Right cardiac atrium (tissue), 5 donors: ENCODE data around the gene PARM1. TPM values are rescaled to one million over a fixed set of nuclear protein-coding genes. Genes with fewer than 3 reads are reported as not detected.

ENCODE experiments used
- ATAC-seq, 2 donors: fragments of 200-7000 bp; cut with Tn5 transposase; one replicate each; pipeline versions ENCODE4 v1.8.0 to v1.9.1; 2020; ENCODE audit warnings: moderate library complexity in 2 of 2, mild to moderate bottlenecking in 1 of 2
- DNase-seq, 3 donors: peaks; one replicate each; pipeline ENCODE4 v3.0.0-alpha.2; 2020
- H3K27ac ChIP-seq: one replicate; pipeline ENCODE4 v1.5.1; 2013; ENCODE audit warnings: mild to moderate bottlenecking, low read length, control low read depth, moderate library complexity
- H3K27me3 ChIP-seq: one replicate; pipeline ENCODE4 v1.6.1; 2013; ENCODE audit not compliant: control insufficient read depth, insufficient read depth
- H3K4me1 ChIP-seq: one replicate; pipeline ENCODE4 v1.6.1; 2013; ENCODE audit warnings: low read length; ENCODE audit not compliant: control insufficient read depth, insufficient read depth
- H3K4me3 ChIP-seq: one replicate; pipeline ENCODE4 v1.5.1; 2013; ENCODE audit warnings: low read length, control low read depth
- H3K9me3 ChIP-seq: one replicate; pipeline ENCODE4 v1.6.1; 2013; ENCODE audit warnings: low read length; ENCODE audit not compliant: control insufficient read depth
- WGBS: extraction: QIAGEN DNeasy Blood & Tissue Kit; methylation state at CpG from one replicate; pipeline ENCODE4 v1.1.7; 2013; 5-methylcytosine and 5-hydroxymethylcytosine counted together
- intact Hi-C, 4 donors: fragments of 100-400 bp; cut with DNase I; formaldehyde crosslinking; loops; one replicate each; pipeline versions ENCODE4 v1.11.0 to v1.14.0; 2022 to 2023
- polyA plus RNA-seq: library from polyadenylated mRNA; stranded (reverse); fragments of 200-250 nt; gene quantifications from one replicate; pipeline ENCODE4 v1.2.3, GENCODE V29; 2013
- total RNA-seq, 4 donors: library from RNA; stranded (reverse); fragmentation: NEBNext Ultra II Directional; extraction: Animal tissue kit (Norgen Biotek cat#: 25700); gene quantifications; one replicate each; pipeline ENCODE4 v1.2.1, GENCODE V29; 2021
- donor health status: healthy with polysubstance abuse.
- donor health status: DM: no; HTN: yes; CAD: no.
- donor health status: DM: no; HTN: no; CAD: no.
- donor health status: DM: no; HTN: yes; CAD: no; lungs with severe emphysema.
- donor health status: DM: yes; HTN: yes; CAD: no.

Gene PARM1
- total and polyA plus RNA-seq, 5 donors, result 65.0 to 158 (median 112) TPM

DNA sequence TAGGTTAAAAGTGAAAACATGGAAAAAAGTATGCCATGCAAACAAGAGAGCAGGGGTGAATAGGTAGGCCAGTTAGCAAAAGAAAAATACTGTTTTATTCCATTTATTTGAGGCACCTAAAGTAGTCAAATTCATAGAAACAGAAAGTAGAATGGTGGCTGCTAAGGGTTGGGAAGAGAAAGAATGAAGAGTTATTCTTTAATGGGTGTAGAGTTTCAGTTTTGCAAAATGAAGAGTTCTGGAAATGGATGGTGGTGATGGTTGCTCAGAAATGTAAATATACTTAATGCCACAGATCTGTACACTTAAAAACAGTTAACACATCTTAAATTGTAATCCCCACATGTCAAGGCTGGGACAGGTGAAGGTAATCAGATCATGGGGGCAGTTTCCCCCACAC is 29.7 kb downstream of the PARM1 start:
- Histone ChIP-seq H3K4me1 (peaks cover 6% of the 10 kb centered on the region), H3K4me3 (no peak overlapping the region), H3K9me3 (no peaks in the 10 kb centered on the region), H3K27me3 (no peaks in the 10 kb centered on the region), H3K27ac (no peak overlapping the region)
- ATAC-seq (no peak), DNase-seq (no peak)
- intact Hi-C loops, result no loop called here

GRCh38 chr4:74964311-74964710 is 31.4 kb downstream of the PARM1 start:
- Histone ChIP-seq H3K27ac (no peak overlapping the region), H3K4me3 (no peak overlapping the region), H3K27me3 (no peaks in the 10 kb centered on the region), H3K9me3 (no peaks in the 10 kb centered on the region), H3K4me1 (peaks cover 5% of the 10 kb centered on the region)
- ATAC-seq (no peak), DNase-seq (no peak)
- WGBS, result 64% methylated on average over 2 of the region's 2 CpGs
- intact Hi-C loops, result no loop called here

DNA sequence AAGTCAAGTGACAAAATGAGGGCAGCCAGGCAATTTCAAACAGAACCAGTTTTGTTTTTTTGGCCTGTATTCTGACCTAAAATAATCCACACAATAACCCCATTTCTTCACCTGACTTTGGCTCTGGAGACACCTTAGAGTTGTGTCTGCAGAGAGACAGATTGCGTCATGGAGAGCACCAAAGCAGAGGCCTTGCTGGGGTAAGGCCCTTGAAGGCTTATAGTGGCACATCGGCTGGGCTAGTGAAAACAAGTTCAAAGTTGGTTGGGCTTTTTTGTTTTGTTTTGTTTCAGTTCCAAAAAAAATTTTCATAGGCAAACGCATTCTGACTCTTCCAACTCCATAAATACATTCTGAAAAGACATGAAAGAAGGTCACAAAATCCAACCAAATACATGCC is 34.4 kb downstream of the PARM1 start:
- 37% methylated on average over 3 of the region's 3 CpGs for WGBS
- no peak for DNase-seq
- H3K27me3 ChIP-seq, result no peaks in the 10 kb centered on the region
- intact Hi-C loops, result no loop called here
- H3K4me1 ChIP-seq, result peaks cover 7% of the 10 kb centered on the region
- no peaks in the 10 kb centered on the region for H3K9me3 ChIP-seq
- no peak overlapping the region for H3K27ac ChIP-seq
- no peak overlapping the region for H3K4me3 ChIP-seq
- ATAC-seq, result no peak

DNA sequence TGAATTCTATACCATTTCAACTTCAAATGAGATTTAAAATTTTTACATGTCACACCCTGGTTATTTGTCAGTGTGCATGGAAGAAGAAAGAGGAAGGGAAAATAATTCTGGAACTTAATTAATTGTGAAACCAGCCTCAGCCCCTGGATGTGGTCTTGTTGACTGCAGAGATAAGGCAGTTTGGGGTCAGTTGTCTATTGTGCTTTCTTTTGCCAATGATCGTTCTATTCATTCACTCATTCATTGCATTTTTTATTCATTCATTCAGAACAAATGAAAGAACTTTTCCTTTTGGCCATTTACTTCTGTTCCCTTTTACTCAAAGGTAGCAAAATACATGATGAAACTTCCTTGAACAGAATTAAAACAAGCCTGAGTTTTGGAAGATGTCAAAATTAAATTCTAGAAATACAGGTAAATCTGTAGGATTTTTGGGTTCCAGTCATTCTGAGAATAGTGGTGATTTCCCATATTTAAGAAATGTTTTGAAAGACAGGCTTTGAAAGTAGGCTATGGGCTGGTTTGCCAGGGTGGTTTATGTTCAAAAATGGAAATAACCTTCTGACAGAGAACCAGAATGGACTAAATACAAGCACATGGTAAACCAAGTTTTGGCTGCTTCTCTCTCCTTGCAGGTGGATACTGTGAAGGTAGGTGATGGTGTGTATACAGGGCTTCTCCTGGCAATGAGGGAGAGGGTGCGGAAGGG is 35.7 kb downstream of the PARM1 start:
- no peak overlapping the region for H3K4me3 ChIP-seq
- peaks cover 7% of the 10 kb centered on the region for H3K4me1 ChIP-seq
- DNase-seq (no peak), ATAC-seq (no peak)
- 60% methylated on average over 2 of the region's 2 CpGs for WGBS
- H3K27ac ChIP-seq, result peak overlapping the region; percentile 85
- H3K27me3 ChIP-seq, result no peaks in the 10 kb centered on the region
- H3K9me3 ChIP-seq, result no peaks in the 10 kb centered on the region
- intact Hi-C loops, result no loop called here

DNA sequence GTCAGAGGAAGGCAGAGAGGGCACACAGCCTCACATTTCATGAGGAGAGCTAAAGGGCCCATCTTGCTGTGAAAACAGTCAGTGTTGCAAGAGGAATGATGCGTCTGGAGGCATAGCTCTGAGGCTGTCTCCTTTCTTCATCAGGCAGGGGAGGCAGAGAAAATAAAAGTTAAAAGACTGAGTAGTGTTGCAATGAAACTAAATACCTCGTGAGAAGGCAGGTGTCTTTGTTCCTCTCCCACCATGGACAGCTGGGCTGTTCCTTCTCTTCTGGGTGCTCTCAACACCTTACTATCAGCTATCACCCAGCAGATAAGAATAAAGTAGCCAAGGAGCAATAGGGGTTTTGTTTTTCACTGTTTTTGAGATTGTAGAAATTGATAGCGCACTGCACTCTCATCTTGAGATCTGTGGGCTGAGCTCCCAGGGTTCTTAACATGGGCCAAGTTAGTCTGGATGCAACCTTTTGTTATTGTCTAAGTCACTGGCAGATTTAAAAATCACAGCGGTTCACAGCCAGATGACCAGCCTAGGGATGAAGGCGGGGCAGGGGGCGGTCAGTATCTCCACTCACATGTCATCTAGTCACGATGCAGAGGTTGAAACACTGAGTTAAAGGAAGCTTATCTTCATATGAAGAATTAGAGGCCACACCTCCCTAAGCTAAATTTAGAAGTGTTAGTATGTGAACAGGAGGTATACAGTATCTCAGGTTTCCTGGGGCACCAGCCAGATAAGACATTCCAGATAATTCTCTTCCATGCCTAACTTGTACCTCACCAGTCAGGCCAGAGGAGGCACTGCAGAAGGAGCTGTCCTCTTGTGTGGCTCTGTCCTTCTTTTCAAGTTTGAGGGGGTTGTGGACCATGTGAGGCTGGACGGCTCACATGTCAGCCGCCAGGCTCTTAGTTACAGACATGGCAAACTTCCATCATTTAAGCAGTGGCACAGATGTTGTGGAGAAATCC is 36.9 kb downstream of the PARM1 start:
- DNase-seq (peak; percentile 31 to 69 (median 69)), ATAC-seq (peak; percentile 91 to 92)
- peak overlapping the region; percentile 85 for H3K27ac ChIP-seq
- intact Hi-C loops, result no loop called here
- WGBS, result 43% methylated on average over 9 of the region's 9 CpGs
- H3K4me3 ChIP-seq, result no peak overlapping the region
- H3K9me3 ChIP-seq, result no peaks in the 10 kb centered on the region
- H3K4me1 ChIP-seq, result peaks cover 7% of the 10 kb centered on the region
- H3K27me3 ChIP-seq, result no peaks in the 10 kb centered on the region

GRCh38 chr4:74970577-74970976 is 37.7 kb downstream of the PARM1 start:
- Histone ChIP-seq H3K9me3 (no peaks in the 10 kb centered on the region), H3K4me3 (no peak overlapping the region), H3K27me3 (no peaks in the 10 kb centered on the region), H3K27ac (peak overlapping the region; percentile 61), H3K4me1 (peaks cover 7% of the 10 kb centered on the region)
- ATAC-seq (peak; percentile 7 to 28), DNase-seq (no peak)
- intact Hi-C loops, result no loop called here
- 54% methylated on average over 1 of the region's 1 CpG for WGBS

DNA sequence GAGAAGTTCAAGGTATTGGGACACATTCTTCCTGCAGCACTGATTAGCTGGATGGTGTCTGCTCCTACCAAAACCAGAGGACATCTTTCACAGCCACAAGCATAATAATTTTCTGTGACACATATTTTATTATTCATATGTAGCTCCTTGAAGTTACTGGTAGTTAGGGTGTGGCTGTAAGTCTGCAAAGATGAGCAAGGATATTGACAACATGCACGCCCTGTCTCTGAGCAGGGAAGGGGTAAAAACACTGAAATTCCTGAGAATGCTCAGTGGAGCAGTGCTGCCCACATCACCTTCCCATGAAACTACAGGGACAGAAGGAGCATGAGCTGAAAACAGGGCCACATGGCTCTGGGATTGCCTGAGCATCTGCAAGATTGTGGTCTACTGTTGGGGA is 38.9 kb downstream of the PARM1 start:
- Histone ChIP-seq H3K27ac (no peak overlapping the region), H3K9me3 (no peaks in the 10 kb centered on the region), H3K27me3 (no peaks in the 10 kb centered on the region), H3K4me3 (no peak overlapping the region), H3K4me1 (peaks cover 11% of the 10 kb centered on the region)
- intact Hi-C loops, result no loop called here
- DNase-seq (no peak), ATAC-seq (no peak)
- 83% methylated on average over 1 of the region's 1 CpG for WGBS

- WGBS, result 85% methylated on average over 2 of the region's 2 CpGs
- intact Hi-C loops, result no loop called here
These were observed 42.2 kb downstream of the PARM1 start for GRCh38 chr4:74975082-74975481.

DNA sequence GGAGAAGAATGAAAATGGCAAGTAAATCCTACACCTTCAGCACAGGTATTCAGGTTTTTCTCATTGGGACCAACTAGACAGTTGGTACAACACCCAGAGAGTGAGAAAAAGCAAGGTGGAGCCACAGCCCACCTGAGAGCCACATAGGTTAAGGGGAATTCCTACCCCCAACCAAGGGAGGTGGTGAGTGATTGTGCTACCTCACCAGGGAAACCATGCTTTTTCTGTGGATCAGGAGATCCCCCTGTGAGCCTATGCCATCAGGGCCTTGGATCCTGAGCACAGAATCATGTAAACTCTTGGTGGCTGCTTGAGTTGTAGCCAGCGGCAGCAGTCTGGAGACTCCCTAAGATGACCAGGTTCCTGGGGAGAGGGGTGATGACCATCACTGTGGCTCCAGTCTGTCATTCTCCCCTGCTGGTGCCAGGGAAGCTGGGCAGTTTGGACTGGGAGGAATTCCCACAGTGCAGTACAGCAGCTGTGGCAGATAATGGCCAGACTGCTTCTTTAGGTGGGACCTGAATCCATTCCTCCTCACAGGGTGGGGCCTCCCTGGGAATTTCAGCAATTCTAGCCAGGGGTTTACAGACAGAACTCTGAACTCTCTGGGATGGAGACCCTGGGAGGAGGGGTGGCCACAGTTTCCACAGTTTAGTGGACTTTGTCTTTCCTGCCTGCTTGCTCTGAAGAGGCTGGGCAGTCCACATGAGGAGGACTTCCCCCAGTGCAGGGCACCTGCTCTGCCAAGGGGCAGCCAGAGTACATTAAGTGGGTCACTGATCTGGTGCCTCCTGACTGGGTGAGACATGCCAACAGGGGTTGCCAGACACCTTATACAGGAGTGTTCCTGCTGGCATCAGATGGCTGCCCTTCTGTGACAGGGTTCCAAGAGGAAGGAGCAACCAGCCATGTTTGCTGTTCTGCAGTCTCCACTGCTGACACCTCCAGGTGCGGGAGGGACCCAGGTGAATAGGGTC is 43.2 kb downstream of the PARM1 start:
- Histone ChIP-seq H3K4me1 (peaks cover 9% of the 10 kb centered on the region), H3K4me3 (no peak overlapping the region), H3K27ac (no peak overlapping the region), H3K9me3 (no peaks in the 10 kb centered on the region), H3K27me3 (no peaks in the 10 kb centered on the region)
- DNase-seq, result peak in 2 of 3 donors; percentile 28 to 40
- intact Hi-C loops, result no loop called here
- 93% methylated on average over 2 of the region's 2 CpGs for WGBS
- peak; percentile 42 to 78 for ATAC-seq

More at GRCh38 chr4:74975082-74975481, 42.2 kb downstream of the PARM1 start:
- Histone ChIP-seq H3K9me3 (no peaks in the 10 kb centered on the region), H3K27me3 (no peaks in the 10 kb centered on the region), H3K4me3 (no peak overlapping the region), H3K27ac (no peak overlapping the region), H3K4me1 (peaks cover 9% of the 10 kb centered on the region)
- ATAC-seq, result no peak
- DNase-seq, result no peak

DNA sequence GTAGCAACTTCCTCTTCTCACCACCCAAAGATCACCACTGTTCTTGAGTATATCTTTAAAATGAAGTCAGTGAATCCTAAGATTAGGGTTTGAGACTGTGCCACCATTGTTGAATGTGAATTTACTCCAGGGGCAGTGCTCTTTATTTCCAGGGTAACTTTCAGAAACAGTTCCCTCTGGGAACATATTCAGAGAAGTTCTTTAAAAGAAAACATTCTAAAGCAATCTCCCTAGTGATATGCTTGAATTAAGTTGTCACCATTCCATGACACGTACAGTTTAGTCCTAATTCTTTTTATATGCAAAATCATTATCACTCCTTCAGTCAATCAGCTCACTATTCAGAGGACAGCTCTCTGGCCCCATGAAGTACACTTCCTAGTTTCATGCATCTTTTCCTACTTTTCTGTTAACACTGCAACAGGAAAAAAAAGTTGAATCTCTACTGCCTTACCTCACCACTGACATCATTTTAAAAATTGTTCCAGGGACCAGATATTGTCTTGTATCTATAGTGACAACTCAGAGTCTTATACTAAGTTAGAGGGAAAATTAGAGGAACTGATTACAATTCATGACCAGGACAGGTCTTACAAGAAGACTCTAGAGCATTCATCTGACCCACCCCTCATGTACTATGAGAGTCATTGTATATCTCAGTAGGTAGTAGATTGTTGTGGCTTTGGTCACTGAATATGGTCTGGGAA is 49.8 kb downstream of the PARM1 start:
- H3K27ac ChIP-seq, result no peak overlapping the region
- 33% methylated on average over 1 of the region's 1 CpG for WGBS
- H3K4me3 ChIP-seq, result no peak overlapping the region
- no peaks in the 10 kb centered on the region for H3K9me3 ChIP-seq
- intact Hi-C loops, result no loop called here
- H3K27me3 ChIP-seq, result no peaks in the 10 kb centered on the region
- DNase-seq (no peak), ATAC-seq (no peak)
- no peaks in the 10 kb centered on the region for H3K4me1 ChIP-seq
